ENCODE data around the gene RIPOR3. TPM values are rescaled to one million over a fixed set of nuclear protein-coding genes. Genes with fewer than 3 reads are reported as not detected.

Gene RIPOR3, protein sequence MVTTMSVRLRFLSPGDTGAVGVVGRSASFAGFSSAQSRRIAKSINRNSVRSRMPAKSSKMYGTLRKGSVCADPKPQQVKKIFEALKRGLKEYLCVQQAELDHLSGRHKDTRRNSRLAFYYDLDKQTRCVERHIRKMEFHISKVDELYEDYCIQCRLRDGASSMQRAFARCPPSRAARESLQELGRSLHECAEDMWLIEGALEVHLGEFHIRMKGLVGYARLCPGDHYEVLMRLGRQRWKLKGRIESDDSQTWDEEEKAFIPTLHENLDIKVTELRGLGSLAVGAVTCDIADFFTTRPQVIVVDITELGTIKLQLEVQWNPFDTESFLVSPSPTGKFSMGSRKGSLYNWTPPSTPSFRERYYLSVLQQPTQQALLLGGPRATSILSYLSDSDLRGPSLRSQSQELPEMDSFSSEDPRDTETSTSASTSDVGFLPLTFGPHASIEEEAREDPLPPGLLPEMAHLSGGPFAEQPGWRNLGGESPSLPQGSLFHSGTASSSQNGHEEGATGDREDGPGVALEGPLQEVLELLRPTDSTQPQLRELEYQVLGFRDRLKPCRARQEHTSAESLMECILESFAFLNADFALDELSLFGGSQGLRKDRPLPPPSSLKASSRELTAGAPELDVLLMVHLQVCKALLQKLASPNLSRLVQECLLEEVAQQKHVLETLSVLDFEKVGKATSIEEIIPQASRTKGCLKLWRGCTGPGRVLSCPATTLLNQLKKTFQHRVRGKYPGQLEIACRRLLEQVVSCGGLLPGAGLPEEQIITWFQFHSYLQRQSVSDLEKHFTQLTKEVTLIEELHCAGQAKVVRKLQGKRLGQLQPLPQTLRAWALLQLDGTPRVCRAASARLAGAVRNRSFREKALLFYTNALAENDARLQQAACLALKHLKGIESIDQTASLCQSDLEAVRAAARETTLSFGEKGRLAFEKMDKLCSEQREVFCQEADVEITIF
- total RNA-seq: 32.6 TPM

DNA sequence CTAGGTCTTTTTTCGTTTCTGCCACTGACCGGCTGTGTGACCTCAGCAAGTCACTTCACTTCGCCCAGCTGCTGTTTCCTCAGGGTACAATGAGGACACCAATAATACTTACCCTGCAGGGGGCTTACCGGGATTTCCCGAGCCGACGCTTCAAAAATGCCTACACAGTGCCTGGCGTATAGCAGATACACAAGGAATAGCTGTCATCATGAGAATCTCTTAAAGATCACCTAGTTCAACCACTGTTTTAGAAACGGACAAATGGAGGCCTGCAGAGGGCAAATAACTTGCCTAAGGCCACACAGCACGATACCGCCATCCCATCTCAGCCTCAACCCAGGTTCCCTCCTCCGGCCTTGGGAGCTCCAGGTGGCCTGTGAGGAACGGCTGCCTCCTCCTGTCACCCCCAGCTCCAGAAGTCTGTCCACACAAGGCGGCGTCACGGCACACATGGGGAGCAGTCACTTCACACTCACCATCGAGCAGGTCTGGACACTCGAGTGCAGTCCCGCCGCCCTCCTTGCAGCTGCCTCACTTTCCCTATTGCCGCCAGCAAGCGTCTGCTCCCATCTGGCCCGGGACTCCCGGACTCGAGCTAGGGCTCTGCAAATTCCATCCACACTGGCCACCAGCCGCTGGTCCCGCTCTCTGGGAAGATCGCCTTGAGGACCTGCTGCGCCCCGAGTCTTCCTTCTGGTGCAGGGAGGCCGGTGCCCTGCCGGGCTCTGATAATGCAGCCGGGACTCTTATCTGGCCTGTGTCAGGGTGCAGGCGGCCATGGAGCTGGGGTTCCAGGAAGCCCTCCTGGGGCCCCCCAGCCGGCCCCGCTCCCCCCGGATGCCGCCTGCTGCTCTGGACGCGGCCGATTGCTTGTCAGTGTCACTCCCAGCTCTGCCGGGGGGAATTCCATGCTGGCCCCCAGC, at the start of gene RIPOR3:
Gene RIPOR3 (minus strand): TSS at position 893 of the 923 bp plus-strand sequence. CDS start 414 bp downstream, at position 479.
- peak in 2 of 3 donors; percentile 79 to 82 for DNase-seq (ENCODE audit: low read depth in 2 of 3, low spot score in 2 of 3)

DNA sequence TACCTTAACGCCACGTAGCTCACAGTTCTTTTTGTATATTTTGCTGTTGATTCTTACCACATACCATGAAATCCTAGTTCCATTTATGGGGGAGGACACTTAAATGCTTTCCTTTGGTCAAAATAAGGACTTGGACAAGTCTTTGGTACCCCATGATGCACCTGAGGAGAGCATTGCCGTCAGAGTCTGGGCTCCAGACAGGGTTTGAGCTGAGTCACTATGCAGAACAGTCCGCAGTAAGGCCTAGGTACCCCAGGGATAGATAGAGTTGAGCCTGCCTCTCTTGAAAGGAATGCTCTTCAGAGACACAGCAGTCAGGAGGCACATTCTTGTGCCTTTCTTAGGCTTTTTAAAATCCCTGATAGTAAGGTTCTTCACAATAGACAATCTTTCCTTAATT, 46.0 kb upstream of the RIPOR3 start:
- DNase-seq (ENCODE audit: low read depth in 2 of 3, low spot score in 2 of 3): no peak

DNA sequence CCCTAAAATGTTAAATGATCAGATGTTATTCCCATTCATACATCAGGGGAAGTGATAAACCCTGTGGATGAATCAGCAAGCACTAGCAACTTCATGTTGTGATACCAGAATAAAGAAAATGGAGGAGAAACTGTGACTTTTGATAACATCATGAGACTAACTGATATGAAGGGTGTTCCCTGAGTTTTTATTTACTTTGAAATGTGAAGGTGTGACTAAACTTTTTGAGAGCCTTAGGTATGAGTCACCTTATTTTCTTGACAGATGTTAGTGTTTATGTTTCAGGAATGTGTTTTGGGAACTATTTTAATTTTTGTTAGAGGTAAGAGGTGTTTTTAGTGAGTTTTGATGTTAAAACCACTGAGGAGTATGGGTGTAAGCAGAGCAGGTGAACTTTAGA, 44.5 kb upstream of the RIPOR3 start:
- DNase-seq (ENCODE audit: low read depth in 2 of 3, low spot score in 2 of 3): no peak

DNA sequence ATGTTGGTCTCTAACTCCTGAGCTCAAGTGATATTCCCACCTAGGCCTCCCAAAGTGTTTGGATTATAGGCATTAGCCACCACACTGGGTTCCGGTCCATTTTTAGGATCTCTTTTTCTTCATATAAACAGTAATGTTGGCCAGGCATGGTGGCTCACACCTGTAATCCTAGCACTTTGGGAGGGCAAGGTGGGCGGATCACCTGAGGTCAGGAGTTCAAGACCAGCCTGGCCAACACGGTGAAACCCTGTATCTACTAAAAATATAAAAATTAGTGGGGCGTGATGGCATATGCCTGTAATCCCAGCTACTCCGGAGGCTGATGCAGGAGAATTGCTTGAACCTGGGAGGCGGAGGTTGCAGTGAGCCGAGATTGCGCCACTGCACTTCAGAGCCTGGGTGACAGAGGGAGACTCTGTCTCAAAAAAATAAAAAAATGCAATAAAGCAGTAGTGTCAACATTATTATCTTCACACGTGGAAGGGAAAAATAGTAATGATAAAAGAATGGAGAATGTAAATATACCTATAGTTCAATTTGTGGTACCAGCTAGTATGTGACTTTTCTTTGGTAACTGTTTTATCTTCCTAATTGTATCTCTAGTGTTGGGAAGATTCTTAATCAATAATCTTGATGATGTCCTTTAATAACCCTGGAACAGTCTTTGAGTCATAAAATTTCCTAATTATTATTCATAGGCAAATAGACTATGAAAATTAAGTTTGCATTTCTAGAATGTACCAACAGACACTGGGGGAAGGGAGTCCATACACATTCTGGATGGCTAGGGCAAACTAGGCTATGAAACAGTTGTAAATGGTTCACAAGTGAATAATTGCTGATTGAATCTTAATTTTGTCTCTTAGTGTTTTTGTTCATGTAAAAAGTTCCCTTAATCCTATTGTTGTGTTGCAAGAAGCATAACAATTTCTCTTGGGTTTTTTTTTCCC, 43.7 kb upstream of the RIPOR3 start:
- no peak for DNase-seq (ENCODE audit: low read depth in 2 of 3, low spot score in 2 of 3)

DNA sequence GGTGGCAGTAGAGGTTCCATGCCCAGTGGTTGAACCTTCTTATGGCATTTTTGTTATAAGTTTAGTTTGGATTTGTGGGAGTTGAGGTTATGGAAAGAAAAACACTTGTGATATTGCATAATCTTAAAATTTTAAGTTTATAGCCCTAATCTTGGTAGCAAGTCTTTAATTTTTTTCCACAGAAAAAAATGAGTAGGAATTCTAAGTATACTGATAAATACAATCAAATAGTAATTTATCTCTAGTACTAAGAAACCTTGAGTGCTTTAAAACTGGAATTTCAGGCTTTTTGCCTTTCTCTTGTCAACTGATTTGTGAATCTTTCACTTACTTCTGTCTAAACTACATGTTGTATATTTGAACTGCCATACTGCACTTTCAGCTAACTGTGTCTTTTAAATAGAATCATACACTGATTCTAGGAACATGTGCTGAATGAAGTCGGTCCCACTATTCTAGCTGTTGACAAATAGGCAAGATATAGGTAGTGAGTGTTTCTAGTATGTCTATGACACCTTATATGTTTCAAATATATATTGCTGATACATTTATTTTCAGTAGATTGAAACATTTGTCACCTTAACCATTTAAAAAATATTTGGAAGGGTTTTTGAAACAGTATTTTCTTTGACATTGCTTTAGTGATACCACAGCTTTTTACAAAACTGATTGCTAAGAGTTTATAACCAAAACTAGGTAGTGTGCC, 42.5 kb upstream of the RIPOR3 start:
- no peak for DNase-seq (ENCODE audit: low read depth in 2 of 3, low spot score in 2 of 3)

DNA sequence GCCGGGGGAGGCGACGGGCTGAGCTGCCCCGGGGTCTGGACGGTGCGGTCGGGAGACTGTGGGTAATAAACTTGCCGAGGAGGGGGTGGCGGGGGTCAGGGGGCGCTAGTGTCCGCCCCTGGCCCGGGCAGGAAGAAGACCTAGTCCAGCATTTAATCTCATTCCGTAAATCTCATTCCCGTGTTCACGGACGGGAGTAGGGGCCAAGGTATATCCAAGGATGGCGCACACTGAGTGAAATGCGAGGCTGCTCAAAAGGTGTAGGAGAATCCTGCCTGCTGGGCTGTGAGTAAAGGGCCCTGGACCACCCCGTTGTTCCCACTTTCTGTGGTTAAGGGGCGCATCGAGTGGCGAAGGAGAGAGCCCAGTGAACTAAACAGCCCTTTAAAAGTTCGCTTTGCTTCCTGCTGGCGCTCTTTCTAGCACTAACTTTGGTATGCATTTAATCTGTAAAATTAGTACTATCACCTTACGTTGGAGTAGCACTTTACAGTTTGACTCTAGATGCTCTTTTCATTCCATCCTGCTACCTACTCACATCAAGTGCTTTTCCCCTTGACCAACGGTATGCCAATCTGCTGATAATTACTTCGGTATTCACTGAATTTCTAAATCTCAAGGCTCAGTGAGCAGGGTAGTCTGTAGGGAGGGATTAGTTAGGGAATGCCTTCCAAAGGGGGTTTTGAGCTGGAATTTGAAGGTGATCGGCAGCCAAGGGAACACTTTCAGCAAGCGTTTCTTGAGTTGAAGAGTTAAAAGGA, 40.8 kb upstream of the RIPOR3 start:
- peak in 2 of 3 donors; percentile 13 to 22 for DNase-seq (ENCODE audit: low read depth in 2 of 3, low spot score in 2 of 3)

DNA sequence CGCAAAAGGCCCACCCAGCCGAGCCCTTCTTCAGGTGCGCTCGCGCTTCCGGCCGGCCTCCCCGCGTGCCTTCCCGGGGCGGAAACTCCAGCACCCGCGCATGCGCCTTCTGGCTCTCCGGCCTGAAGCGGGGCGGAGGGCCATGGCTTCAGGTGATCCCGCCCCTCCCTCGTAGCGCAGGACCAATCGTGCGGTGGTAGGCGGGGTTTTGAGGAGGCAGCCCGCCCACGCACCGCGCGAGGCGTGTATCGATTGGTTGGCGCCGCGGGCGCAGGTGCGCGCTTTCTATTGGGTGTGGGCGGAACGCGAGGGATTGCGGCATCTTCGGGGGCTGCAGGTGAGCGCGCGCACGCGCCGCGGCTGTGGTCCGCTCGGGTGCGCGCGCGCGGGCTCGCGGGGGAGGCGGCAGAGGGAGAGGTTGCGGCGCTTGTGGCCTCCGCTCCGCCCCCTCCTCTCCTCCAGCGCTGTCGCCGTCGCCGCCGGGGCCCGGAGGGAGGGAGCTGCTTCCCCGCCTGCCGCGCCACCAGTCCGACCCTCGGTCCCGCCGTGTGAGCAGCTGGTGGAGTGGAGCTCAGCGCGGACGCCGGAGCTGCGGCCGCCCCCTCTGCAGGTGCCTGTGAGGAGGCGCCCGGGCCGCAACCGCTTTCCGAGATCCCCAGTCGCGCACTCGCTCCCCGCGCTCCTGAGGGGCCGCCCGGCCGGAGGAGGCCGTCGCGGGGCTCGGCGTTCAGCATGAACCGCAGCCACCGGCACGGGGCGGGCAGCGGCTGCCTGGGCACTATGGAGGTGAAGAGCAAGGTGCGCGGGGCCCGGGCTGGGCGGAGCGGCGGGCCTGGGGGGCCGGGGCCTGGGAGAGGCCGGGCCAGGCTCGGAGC, 40.0 kb upstream of the RIPOR3 start, which contains the start of gene PARD6B:
Gene PARD6B (plus strand): TSS at position 526 of the 875 bp plus-strand sequence. CDS start 207 bp downstream, at position 733.
- peak; percentile 98 to 100 (median 98) for DNase-seq (ENCODE audit: low read depth in 2 of 3, low spot score in 2 of 3)

DNA sequence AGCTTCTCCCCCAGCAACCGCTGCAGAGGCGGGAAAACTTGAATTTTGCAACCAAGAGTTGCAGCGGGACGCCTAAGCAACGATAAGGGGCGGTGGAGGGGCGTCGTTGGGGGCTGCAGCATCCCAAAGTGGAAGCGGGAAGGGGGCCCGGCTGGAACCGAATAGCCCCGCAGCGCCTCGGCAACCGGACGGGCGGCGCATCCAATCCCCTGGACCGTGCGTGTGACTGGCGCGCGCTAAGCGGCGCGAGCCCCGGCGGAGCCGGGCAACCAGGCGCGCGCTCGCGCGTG, 39.4 kb upstream of the RIPOR3 start:
- no peak for DNase-seq (ENCODE audit: low read depth in 2 of 3, low spot score in 2 of 3)

DNA sequence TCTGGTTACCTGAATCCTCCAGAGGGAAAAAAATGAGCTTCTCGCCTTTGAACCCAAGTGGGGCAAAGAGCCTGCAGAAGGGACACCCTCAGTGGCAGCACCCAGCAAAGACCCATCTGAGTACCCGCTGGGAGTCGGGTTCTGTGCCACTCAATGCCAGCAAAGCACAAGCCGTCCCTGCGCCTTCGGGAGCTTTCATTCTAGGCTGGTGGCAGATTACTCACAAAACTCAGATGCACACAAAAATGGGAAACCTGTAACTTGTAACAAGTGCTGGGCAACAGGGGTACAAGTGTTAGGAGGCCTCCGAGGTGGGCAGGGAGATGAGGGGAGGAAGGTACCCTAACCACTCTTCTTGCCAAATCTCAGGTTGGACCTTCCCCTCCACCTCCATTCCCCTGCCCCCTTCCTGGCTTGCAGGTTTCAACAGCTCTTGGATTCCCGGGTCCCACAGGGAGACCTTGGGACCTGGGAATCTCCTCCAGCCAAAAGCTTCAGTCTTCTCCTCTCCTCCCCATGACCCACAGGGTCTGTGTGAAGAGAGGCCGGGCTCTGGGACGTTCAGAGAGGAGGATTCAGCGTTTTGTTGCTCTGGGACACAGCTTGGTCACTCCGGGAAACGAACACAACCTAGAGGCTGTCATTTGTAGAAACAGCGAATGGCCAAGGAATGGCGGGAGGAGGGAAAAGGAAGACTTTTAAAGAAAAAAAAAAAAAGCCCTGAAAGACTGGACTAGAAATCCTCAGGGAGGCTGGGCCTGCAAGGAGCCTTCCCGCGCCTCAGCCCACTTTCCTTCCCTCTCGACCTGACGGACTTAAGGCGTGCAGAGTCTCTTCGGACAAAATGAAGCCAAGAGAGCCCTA, 38.8 kb upstream of the RIPOR3 start:
- DNase-seq (ENCODE audit: low read depth in 2 of 3, low spot score in 2 of 3): no peak

DNA sequence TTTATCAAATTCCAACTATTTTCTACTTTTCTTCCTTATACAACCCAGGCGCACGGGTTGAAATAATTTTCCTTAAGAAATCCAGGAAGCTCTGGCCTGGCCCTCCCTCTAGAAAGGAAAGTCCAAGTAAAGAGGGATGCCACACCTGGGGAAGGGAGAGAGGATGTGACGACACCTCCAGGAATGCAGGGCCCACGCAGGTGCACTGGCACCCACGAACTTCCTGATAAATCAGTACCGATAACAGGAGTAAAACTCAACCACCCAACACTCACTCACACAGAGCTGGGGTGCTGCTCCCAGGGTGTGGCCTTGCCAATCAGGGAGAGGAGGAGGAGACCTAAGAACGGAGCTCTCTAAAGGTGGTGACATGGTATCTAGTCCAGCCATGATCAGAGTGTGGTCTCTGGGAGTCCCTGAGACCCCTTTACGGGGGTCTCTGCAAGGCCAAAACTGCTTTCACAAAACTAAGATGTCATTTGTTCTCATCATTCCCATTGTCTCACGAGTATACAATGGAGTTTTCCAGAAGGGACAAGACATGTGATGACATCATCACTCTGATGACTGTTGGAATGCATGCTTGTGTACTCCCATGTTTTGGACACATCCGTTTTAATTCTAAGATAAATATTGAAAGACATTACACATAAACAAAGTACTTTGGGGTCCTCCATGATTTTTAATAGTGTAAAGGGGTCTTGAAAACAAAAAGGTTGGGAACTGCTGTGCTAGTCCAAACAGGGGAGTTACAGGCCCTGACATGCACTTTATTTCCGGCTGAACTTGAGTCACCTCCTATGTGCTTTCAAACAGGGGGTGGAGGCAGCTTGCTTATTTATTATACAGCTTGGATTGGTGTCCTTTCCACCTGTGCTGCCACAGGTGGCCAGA, 37.9 kb upstream of the RIPOR3 start:
- no peak for DNase-seq (ENCODE audit: low read depth in 2 of 3, low spot score in 2 of 3)

DNA sequence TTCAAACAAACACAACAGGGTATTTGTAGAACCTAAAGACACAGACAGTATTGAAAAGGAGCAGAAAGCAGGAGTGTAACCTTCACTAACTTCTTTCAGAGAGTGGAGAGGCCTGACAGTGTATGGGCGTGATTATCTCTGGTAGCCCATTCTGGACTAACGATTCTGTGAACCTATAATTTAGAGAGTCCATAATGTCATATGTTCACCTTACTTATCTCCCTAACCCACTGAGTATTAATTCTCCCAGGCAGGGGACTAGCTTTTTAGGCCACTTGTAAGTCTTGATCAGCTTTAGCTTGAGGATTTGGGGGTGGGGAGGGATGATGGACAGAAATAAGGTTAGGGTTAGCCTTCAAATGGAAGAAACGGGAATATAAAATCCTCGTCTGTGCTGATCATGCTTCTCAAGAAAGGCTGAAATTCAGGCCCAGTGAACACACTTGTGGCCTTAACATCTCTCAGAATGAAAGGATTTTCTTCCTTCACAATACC, 37.2 kb upstream of the RIPOR3 start:
- DNase-seq (ENCODE audit: low read depth in 2 of 3, low spot score in 2 of 3): no peak

DNA sequence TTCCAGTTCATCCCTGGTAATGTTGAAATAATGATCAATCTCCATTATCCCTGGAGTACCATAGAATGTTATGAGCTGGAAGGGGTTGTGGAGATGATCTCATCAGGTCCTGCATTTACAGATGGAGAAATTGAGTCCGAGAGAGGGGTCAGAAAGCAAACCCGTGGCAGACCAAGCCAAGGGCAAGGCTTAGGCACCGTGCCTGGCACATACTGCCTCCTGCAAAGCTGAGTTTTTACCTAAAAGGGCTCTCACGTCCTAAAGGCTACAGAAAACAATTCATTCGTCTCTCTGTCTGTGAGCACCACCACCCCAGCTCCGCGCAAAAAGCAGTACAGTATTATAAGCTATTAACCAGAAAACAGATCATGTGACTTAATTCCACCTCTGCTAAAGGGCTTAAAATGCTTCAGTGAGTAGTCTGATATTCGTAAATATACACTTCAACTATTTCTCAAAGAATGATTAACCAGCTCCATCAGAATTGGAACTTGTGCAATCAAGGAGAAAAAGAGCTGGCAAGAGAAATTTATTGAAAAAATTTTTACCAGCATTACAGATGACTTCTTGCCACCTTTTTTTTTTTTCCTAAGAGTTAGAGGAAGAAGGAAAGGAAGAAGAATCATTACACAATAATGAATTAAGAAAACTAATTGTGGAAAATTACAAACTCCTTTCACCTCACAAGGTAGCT, 36.6 kb upstream of the RIPOR3 start:
- no peak for DNase-seq (ENCODE audit: low read depth in 2 of 3, low spot score in 2 of 3)

DNA sequence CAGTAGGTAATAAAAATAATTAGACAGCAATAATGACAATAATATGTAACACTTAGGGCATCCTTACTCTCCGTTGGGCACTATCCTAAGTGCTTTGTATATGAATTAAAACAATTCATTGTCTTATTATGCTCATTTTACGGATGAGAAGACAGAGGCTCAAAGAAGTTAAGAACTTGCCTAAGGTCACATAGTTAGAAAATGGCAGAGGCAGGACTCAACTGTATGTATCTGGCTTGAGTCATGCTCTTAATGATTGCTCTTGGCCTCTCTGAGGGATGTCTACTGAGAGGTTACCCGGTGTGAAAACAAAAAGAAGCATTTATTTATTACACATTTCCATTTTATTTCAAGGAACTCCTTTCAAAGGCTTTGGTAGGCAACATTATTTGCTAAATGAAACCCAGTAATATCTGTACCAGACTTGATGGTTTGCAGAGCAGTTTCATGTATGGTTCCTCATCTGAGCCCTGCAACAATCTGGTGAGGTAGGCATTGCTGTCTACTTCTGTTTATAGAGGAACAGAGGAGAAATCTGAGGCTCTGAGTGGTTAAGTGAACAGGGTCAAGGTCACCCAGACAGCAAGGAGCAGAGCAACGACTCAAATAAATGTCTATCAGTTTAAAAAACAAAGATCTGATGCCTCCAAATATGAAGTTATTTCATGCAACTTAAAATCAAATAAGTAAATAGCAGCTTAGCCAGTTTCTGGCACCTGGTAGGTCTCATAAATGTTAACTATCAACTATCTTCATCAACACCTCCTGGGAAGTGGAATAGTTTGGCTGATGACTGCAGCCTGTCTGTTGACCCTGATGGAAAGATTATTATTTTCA, 35.8 kb upstream of the RIPOR3 start:
- DNase-seq (ENCODE audit: low read depth in 2 of 3, low spot score in 2 of 3): no peak

DNA sequence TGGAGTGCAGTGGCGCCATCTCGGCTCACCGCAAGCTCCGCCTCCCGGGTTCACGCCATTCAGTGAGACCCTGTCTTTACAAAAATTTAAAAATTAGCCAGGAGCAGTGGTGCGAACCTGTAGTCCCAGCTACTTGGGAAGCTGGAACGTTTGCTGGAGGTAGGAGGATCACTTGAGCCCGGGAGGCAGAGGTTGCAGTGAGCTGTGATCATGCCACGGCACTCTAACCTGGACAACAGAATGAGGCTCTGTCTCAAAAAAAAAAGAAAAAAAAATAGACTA, 34.3 kb upstream of the RIPOR3 start:
- DNase-seq (ENCODE audit: low read depth in 2 of 3, low spot score in 2 of 3): no peak

All from hematopoietic multipotent progenitor cell (in vitro differentiated cells).